GM19238 (cell line): ENCODE measurements around the gene PCDHB12.
"Not testable (repeated sequence)": the region's sequence is repeated elsewhere in the genome, so short reads cannot be mapped to it uniquely, and the experiment has no call there.

Experiments used
- DNase-seq: peaks from one replicate; pipeline ENCODE4 v3.0.0; 2011; ENCODE audit warnings: low spot score; ENCODE audit not compliant: insufficient read length

The PCDHB12 gene

DNA sequence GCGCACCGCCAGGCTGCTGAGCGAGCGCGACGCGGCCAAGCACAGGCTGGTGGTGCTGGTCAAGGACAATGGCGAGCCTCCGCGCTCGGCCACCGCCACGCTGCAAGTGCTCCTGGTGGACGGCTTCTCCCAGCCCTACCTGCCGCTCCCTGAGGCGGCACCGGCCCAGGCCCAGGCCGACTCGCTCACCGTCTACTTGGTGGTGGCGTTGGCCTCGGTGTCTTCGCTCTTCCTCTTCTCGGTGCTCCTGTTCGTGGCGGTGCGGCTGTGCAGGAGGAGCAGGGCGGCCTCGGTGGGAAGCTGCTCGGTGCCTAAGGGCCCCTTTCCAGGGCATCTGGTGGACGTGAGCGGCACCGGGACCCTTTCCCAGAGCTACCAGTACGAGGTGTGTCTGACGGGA lies 6.9 kb upstream of the PCDHB12 start:
- DNase-seq: not testable (repeated sequence)

DNA sequence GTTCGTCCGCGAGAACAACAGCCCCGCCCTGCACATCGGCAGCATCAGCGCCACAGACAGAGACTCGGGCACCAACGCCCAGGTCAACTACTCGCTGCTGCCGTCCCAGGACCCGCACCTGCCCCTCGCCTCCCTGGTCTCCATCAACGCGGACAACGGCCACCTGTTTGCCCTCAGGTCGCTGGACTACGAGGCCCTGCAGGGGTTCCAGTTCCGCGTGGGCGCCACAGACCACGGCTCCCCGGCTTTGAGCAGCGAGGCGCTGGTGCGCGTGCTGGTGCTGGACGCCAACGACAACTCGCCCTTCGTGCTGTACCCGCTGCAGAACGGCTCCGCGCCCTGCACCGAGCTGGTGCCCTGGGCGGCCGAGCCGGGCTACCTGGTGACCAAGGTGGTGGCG lies 1.8 kb downstream of the PCDHB12 start:
- not testable (repeated sequence) for DNase-seq

DNA sequence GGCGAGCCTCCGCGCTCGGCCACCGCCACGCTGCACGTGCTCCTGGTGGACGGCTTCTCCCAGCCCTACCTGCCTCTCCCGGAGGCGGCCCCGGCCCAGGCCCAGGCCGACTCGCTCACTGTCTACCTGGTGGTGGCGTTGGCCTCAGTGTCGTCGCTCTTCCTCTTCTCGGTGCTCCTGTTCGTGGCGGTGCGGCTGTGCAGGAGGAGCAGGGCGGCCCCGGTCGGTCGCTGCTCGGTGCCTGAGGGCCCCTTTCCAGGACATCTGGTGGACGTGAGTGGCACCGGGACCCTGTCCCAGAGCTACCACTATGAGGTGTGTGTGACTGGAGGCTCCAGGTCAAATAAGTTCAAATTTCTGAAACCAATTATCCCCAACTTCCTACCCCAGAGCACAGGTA lies 2.3 kb downstream of the PCDHB12 start:
- DNase-seq: not testable (repeated sequence)

DNA sequence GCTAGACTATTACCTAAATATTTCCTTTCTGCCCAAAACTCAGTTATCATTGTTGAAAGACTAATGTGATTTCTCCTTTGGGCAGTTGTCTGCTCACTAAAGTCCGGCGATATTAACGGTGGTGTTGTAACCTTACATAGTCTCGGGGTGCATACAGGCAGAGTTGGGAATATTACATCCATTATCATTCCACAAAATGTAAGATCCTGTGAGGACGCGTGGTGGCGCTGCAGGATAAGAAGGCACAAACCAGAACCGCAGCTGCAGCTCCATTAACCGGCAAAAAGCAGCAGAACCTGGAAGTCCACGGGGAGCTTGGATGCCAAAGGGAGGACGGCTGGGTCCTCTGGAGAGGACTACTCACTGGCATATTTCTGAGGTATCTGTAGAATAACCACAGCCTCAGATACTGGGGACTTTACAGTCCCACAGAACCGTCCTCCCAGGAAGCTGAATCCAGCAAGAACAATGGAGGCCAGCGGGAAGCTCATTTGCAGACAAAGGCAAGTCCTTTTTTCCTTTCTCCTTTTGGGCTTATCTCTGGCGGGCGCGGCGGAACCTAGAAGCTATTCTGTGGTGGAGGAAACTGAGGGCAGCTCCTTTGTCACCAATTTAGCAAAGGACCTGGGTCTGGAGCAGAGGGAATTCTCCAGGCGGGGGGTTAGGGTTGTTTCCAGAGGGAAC lies 5.3 kb downstream of the PCDHB12 start, which contains the start of gene PCDHB13:
Gene PCDHB13 (plus strand): TSS at position 264 of the 684 bp plus-strand sequence. CDS start 205 bp downstream, at position 469.
- not testable (repeated sequence) for DNase-seq

GRCh38 chr5:141214583-141214982 lies 6.1 kb downstream of the PCDHB12 start:
- DNase-seq: not testable (repeated sequence)

- not testable (repeated sequence) for DNase-seq
Measured at GRCh38 chr5:141215504-141215903, 7.0 kb downstream of the PCDHB12 start.

- DNase-seq: not testable (repeated sequence)
Measured at GRCh38 chr5:141216035-141216434, 7.5 kb downstream of the PCDHB12 start.

DNA sequence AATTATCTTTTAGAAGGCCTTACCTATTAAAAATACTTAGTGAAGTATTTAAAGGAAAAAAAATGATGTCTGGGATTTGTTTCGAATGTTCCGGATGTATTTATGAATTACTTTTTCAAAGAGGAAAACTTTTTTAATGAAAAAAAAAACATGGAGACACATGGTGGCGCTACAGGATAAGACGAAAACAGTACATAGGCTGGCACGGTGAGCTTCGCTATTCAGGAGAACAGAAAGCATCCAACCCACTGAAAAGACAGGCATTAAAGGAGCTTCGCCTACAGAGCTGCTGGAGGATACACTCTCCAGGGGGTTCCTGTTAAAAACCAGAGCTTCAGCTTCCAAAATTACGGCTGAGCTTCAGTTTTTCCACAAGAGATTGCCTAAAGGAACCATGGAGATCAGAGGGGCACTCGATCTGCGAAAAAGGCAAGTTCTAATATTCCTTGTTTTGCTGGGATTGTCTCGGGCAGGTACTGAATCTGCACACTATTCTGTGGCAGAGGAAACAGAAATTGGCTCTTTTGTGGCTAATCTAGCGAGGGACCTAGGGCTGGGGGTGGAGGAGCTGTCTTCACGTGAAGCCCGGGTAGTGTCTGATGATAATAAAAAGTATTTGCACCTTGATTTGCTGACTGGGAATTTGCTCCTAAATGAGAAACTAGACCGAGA lies 14.7 kb downstream of the PCDHB12 start, which contains the start of gene PCDHB14:
Gene PCDHB14 (plus strand): TSS at position 232 of the 672 bp plus-strand sequence. CDS start 163 bp downstream, at position 395.
- DNase-seq: no peak

GRCh38 chr5:141224844-141225243 lies 16.3 kb downstream of the PCDHB12 start:
- not testable (repeated sequence) for DNase-seq

DNA sequence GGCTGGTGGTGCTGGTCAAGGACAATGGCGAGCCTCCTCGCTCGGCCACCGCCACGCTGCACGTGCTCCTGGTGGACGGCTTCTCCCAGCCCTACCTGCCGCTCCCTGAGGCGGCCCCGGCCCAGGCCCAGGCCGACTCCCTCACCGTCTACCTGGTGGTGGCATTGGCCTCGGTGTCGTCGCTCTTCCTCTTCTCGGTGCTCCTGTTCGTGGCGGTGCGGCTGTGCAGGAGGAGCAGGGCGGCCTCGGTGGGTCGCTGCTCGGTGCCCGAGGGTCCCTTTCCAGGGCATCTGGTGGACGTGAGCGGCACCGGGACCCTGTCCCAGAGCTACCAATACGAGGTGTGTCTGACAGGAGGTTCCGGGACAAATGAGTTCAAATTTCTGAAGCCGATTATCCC lies 16.9 kb downstream of the PCDHB12 start:
- not testable (repeated sequence) for DNase-seq

- no peak for DNase-seq
Measured at GRCh38 chr5:141234109-141234667, 25.7 kb downstream of the PCDHB12 start.

- DNase-seq: not testable (repeated sequence)
Measured at GRCh38 chr5:141235922-141236321, 27.4 kb downstream of the PCDHB12 start.

DNA sequence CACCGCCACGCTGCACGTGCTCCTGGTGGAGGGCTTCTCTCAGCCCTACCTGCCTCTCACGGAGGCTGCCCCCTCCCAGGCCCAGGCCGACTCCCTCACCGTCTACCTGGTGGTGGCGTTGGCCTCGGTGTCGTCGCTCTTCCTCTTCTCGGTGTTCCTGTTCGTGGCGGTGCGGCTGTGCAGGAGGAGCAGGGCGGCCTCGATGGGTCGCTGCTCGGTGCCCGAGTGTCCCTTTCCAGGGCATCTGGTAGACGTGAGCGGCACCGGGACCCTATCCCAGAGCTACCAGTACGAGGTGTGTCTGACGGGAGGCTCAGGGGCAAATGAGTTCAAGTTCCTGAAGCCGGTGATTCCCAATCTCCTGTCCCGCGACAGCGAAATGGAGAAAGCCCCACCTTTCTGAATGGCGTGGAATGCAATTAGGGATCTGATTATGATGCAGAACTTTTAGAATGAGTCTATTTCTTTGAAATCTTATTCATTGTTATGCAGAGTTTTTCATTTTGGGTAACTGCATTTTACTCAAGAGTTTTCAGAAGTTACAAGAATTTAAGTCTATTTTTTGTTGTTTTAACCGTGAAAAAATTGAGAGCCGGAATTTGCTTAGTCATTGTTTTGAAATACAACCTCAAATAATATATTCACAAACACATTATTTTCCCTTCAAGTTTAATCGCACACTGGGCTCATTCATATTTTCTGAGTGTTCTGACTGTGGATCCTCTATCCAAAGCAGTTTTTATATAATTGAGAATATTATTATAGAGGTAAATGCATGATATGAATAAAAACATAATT lies 28.2 kb downstream of the PCDHB12 start:
- DNase-seq: no peak

DNA sequence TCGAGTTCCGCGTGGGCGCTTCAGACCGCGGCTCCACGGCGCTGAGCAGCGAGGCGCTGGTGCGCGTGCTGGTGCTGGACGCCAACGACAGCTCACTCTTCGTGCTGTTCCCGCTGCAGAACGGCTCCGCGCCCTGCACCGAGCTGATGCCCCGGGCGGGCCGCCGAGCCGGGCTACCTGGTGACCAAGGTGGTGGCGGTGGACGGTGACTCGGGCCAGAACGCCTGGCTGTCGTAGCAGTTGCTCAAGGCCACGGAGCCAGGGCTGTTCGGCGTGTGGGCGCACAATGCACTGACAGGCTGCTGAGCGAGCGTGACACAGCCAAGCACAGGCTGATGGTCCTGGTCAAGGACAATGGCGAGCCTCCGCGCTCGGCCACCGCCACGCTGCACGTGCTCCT lies 33.0 kb downstream of the PCDHB12 start:
- DNase-seq: no peak

- DNase-seq: no peak
Measured at GRCh38 chr5:141245250-141245717, 36.8 kb downstream of the PCDHB12 start, which contains the start of gene PCDHB15. TSS of gene PCDHB15 (plus strand) at chr5:141245395. CDS start at chr5:141245579, 184 bp downstream.

- not testable (repeated sequence) for DNase-seq
Measured at GRCh38 chr5:141246971-141247370, 38.5 kb downstream of the PCDHB12 start.

DNA sequence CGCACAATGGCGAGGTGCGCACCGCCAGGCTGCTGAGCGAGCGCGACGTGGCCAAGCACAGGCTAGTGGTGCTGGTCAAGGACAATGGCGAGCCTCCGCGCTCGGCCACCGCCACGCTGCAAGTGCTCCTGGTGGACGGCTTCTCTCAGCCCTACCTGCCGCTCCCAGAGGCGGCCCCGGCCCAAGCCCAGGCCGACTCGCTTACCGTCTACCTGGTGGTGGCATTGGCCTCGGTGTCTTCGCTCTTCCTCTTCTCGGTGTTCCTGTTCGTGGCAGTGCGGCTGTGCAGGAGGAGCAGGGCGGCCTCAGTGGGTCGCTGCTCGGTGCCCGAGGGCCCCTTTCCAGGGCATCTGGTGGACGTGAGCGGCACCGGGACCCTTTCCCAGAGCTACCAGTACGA lies 38.9 kb downstream of the PCDHB12 start:
- not testable (repeated sequence) for DNase-seq

GRCh38 chr5:141250576-141250975 lies 42.1 kb downstream of the PCDHB12 start:
- no peak for DNase-seq

GRCh38 chr5:141258464-141258863 lies 49.9 kb downstream of the PCDHB12 start:
- DNase-seq: no peak

DNA sequence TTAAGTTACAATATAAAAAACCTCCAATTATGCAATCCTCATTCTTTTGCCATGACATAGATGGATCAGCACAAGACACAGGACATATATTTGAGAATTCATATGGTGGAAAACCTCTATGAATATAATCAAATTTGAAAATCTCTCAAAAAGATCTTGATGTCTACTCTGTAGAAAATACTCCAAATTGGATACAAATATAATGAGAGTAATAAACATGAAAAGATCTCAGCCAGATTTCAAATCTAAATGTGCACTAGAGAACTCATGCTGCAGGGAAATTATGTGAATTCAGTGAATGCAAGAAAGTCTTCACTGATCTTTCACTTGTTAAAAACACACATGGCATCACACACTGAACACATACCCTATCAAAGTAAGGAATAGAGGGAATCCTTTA lies 50.4 kb downstream of the PCDHB12 start:
- no peak for DNase-seq
